Gastrocnemius medialis (tissue), 4 donors: ENCODE results near the gene SCYL1.

ENCODE experiments used
- POLR2A ChIP-seq, 2 donors: fragments of 450-650 bp; IDR thresholded peaks; one replicate each; pipeline ENCODE4 v1.6.1; 2017; ENCODE audit warnings: antibody characterized with exemption in 2 of 2, mild to moderate bottlenecking in 2 of 2, moderate library complexity in 2 of 2
- TF ChIP-seq, protein P1 (sequence below), 5 experiments: fragments of 450-650 bp in 3 of 5; fragments of 200-600 bp in 2 of 5; sonication (generic) in 2 of 5; IDR thresholded peaks in 4 of 5; conservative IDR thresholded peaks in 1 of 5; 1 replicate in 4 of 5; 2 replicates in 1 of 5; pipeline ENCODE4 v1.5.1; 2016 to 2019; ENCODE audit warnings: antibody characterized with exemption in 5 of 5, mild to moderate bottlenecking in 3 of 5, moderate library complexity in 3 of 5

DNA sequence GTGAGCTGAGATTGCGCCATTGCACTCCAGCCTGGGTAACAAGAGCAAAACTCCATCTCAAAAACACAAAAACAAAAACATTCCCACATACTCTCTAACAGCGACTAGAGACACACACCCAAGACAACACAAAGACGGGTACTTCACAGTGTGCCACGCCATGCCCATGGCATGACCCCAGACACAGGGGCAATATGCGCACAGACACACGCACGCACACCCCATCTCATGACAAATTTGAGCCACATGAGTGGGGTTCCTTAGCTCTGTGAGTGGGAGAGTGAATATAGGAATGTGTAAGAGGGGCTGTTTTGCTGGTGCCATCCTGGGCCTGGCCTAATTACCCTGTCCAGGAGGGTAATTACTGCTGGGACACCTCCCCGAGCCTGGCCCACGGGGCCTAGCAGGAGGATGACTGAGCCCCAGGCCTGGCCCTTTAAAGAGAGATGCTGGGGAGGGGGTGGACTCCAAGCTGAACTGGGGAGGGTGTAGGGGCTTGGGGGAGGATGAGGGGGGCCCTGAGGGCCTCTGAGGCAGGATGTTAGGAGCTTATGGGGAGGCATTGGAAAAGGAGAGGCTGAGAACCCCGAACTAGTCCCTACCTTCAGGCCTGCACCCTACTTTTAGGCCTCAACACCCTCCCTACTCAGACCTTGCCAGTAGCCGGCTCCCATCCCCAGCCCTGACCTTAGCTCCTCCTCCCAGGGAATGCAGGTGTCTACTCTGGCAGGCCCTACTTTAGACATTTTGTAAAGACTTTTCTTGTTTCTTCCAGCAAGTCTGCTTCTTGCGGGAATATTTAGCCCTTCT is 31.8 kb downstream of the SCYL1 start:
- TF ChIP-seq, protein P1, sequence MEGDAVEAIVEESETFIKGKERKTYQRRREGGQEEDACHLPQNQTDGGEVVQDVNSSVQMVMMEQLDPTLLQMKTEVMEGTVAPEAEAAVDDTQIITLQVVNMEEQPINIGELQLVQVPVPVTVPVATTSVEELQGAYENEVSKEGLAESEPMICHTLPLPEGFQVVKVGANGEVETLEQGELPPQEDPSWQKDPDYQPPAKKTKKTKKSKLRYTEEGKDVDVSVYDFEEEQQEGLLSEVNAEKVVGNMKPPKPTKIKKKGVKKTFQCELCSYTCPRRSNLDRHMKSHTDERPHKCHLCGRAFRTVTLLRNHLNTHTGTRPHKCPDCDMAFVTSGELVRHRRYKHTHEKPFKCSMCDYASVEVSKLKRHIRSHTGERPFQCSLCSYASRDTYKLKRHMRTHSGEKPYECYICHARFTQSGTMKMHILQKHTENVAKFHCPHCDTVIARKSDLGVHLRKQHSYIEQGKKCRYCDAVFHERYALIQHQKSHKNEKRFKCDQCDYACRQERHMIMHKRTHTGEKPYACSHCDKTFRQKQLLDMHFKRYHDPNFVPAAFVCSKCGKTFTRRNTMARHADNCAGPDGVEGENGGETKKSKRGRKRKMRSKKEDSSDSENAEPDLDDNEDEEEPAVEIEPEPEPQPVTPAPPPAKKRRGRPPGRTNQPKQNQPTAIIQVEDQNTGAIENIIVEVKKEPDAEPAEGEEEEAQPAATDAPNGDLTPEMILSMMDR (IDR thresholded peaks at IDR 0.05 in 4 of 5, conservative IDR thresholded peaks at IDR 0.05 in 1 of 5): no peak
- TF ChIP-seq POLR2A (IDR thresholded peaks at IDR 0.05): no peak
